CMK (cell line): Measurements from ENCODE around the gene HEY2.
"Not testable (repeated sequence)": the region's sequence is repeated elsewhere in the genome, so short reads cannot be mapped to it uniquely, and the experiment has no call there.

Experiments used
- DNase-seq: peaks from one replicate; pipeline ENCODE4 v3.0.0-alpha.2; 2010; ENCODE audit warnings: low read depth

The HEY2 gene

GRCh38 chr6:125769147-125769783 lies 19.8 kb downstream of the HEY2 start:
- DNase-seq = no peak

- DNase-seq = no peak
These were observed 24.2 kb downstream of the HEY2 start for GRCh38 chr6:125773387-125774341.

GRCh38 chr6:125776107-125776826 lies 26.8 kb downstream of the HEY2 start:
- DNase-seq = not testable (repeated sequence)

- DNase-seq = peak; percentile 87
These were observed 30.6 kb downstream of the HEY2 start for GRCh38 chr6:125779924-125780539.

- DNase-seq = peak; percentile 46
These were observed 31.3 kb downstream of the HEY2 start for GRCh38 chr6:125780540-125781313.

GRCh38 chr6:125781314-125781868 lies 32.0 kb downstream of the HEY2 start:
- DNase-seq = no peak

- no peak for DNase-seq
These were observed 34.9 kb downstream of the HEY2 start for GRCh38 chr6:125784365-125784764.

- no peak for DNase-seq
These were observed 38.4 kb downstream of the HEY2 start for GRCh38 chr6:125787791-125788190.

GRCh38 chr6:125789167-125789566 lies 39.7 kb downstream of the HEY2 start:
- no peak for DNase-seq

GRCh38 chr6:125789576-125790357 lies 40.3 kb downstream of the HEY2 start:
- DNase-seq = peak; percentile 63

- peak; percentile 43 for DNase-seq
These were observed 41.1 kb downstream of the HEY2 start, which contains the start of gene NCOA7 for GRCh38 chr6:125790358-125791150. Gene NCOA7 (plus strand): TSS chr6:125790960. CDS start chr6:125815355, 24,395 bp downstream.

GRCh38 chr6:125791151-125791819 lies 41.9 kb downstream of the HEY2 start:
- peak; percentile 37 for DNase-seq

GRCh38 chr6:125791820-125792165 lies 42.4 kb downstream of the HEY2 start:
- no peak for DNase-seq

- no peak for DNase-seq
These were observed 42.7 kb downstream of the HEY2 start for GRCh38 chr6:125792172-125792571.

- no peak for DNase-seq
These were observed 43.2 kb downstream of the HEY2 start for GRCh38 chr6:125792680-125793079.

GRCh38 chr6:125793280-125793679 lies 43.8 kb downstream of the HEY2 start:
- no peak for DNase-seq

GRCh38 chr6:125793863-125794262 lies 44.4 kb downstream of the HEY2 start:
- DNase-seq = no peak

- DNase-seq = no peak
These were observed 45.1 kb downstream of the HEY2 start for GRCh38 chr6:125794342-125795137.
